ENCODE results near the gene RBM3. TPM values are rescaled to one million over a fixed set of nuclear protein-coding genes. Genes with fewer than 3 reads are reported as not detected.

Gene RBM3
- total RNA-seq, 1 experiment from 2014 or later, result 248 TPM

GRCh38 chrX:48611703-48612102 is 37.4 kb downstream of the RBM3 start:
- TF ChIP-seq CTCF (IDR thresholded peaks at IDR 0.05; ENCODE audit: unreplicated experiment), result no peak
- Mint-ChIP-seq H3K4me3 (ENCODE audit: low read depth, unreplicated experiment) (no peak overlapping the region), H3K27ac (ENCODE audit: unreplicated experiment) (no peak overlapping the region), H3K36me3 (ENCODE audit: insufficient read depth, unreplicated experiment) (no peaks in the 10 kb centered on the region), H3K27me3 (ENCODE audit: unreplicated experiment) (no peaks in the 10 kb centered on the region), H3K4me1 (ENCODE audit: low read depth, unreplicated experiment) (peaks cover 6% of the 10 kb centered on the region), H3K9me3 (ENCODE audit: low read depth, unreplicated experiment) (no peaks in the 10 kb centered on the region)
- CTCF ChIA-PET, result no interaction called here
- DNase-seq, result no peak
- intact Hi-C loops (cut with micrococcal nuclease; ENCODE audit: unreplicated experiment), result no loop called here
- no TSS peak for BruUV-seq (replicated peaks)

GRCh38 chrX:48613502-48614160 is 39.3 kb downstream of the RBM3 start:
- Mint-ChIP-seq H3K27me3 (ENCODE audit: unreplicated experiment) (no peaks in the 10 kb centered on the region), H3K4me3 (ENCODE audit: low read depth, unreplicated experiment) (no peak overlapping the region), H3K4me1 (ENCODE audit: low read depth, unreplicated experiment) (peaks cover 8% of the 10 kb centered on the region), H3K9me3 (ENCODE audit: low read depth, unreplicated experiment) (no peaks in the 10 kb centered on the region), H3K27ac (ENCODE audit: unreplicated experiment) (no peak overlapping the region), H3K36me3 (ENCODE audit: insufficient read depth, unreplicated experiment) (no peaks in the 10 kb centered on the region)
- no peak for TF ChIP-seq CTCF (IDR thresholded peaks at IDR 0.05; ENCODE audit: unreplicated experiment)
- intact Hi-C loops (cut with micrococcal nuclease; ENCODE audit: unreplicated experiment), result no loop called here
- DNase-seq, result no peak
- no TSS peak for BruUV-seq (replicated peaks)
- CTCF ChIA-PET, result no interaction called here

DNA sequence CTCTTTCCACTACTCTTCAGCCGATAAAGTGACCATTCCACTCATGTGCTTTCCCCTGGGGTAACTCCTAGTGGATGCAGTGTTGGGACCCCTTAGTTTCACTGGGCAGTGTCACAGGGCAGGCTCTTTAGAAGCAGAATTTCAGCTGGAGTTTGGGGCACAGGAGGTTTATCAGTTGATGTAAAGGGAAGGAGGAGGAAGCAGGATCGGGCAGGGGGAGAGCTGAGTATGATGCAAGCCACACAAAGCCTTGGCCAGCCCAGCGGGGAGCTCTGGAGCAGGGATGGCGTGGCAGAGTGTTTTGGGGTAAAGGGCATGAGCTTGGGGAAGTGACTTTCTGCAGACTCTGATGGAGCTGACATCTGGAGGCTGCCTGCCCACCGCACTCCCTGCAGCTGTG is 42.3 kb downstream of the RBM3 start:
- TF ChIP-seq CTCF (IDR thresholded peaks at IDR 0.05; ENCODE audit: unreplicated experiment), result no peak
- intact Hi-C loops (cut with micrococcal nuclease; ENCODE audit: unreplicated experiment), result no loop called here
- Mint-ChIP-seq H3K4me3 (ENCODE audit: low read depth, unreplicated experiment) (no peak overlapping the region), H3K9me3 (ENCODE audit: low read depth, unreplicated experiment) (no peaks in the 10 kb centered on the region), H3K27ac (ENCODE audit: unreplicated experiment) (peak overlapping the region; percentile 12), H3K4me1 (ENCODE audit: low read depth, unreplicated experiment) (peaks cover 8% of the 10 kb centered on the region), H3K27me3 (ENCODE audit: unreplicated experiment) (no peaks in the 10 kb centered on the region), H3K36me3 (ENCODE audit: insufficient read depth, unreplicated experiment) (no peaks in the 10 kb centered on the region)
- CTCF ChIA-PET, result interaction anchor here (0.6 kb wide), 1 partner anchor 1525 kb away, joined by 4 read pairs; no protein-coding TSS in a partner anchor
- DNase-seq, result no peak
- no TSS peak for BruUV-seq (replicated peaks)

GRCh38 chrX:48617542-48618340 is 43.5 kb downstream of the RBM3 start:
- H3K36me3 Mint-ChIP-seq (ENCODE audit: insufficient read depth, unreplicated experiment), result no peaks in the 10 kb centered on the region
- H3K27ac Mint-ChIP-seq (ENCODE audit: unreplicated experiment), result no peak overlapping the region
- TF ChIP-seq CTCF (IDR thresholded peaks at IDR 0.05; ENCODE audit: unreplicated experiment), result no peak
- BruUV-seq (replicated peaks), result no TSS peak
- no peak overlapping the region for H3K4me3 Mint-ChIP-seq (ENCODE audit: low read depth, unreplicated experiment)
- H3K4me1 Mint-ChIP-seq (ENCODE audit: low read depth, unreplicated experiment), result peaks cover 8% of the 10 kb centered on the region
- no peaks in the 10 kb centered on the region for H3K9me3 Mint-ChIP-seq (ENCODE audit: low read depth, unreplicated experiment)
- DNase-seq, result no peak
- intact Hi-C loops (cut with micrococcal nuclease; ENCODE audit: unreplicated experiment), result no loop called here
- CTCF ChIA-PET, result interaction anchor here (0.6 kb wide), 1 partner anchor 426 kb away, joined by 5 read pairs; the partner anchor contains the start of gene TFE3
- no peaks in the 10 kb centered on the region for H3K27me3 Mint-ChIP-seq (ENCODE audit: unreplicated experiment)
